Muscle of back (tissue), 11 donors: ENCODE measurements around the gene CYP4A22. TPM values are rescaled to one million over a fixed set of nuclear protein-coding genes. Genes with fewer than 3 reads are reported as not detected.
"Not testable (repeated sequence)": the region's sequence is repeated elsewhere in the genome, so short reads cannot be mapped to it uniquely, and the experiment has no call there.

Experiments used
- DNase-seq, 3 donors: peaks; one replicate each; pipeline versions ENCODE4 v3.0.0 to v3.0.0-alpha.2; 2013
- polyA plus RNA-seq, 10 donors: library from polyadenylated mRNA; unstranded; fragments of 120-200 nt; gene quantifications; one replicate each; pipeline ENCODE4 v1.2.1, GENCODE V29; 2013; ENCODE audit not compliant: insufficient read length in 10 of 10

CYP4A22 gene
- polyA plus RNA-seq, 10 donors, result 0.04 to 0.10 TPM; not detected in 8

DNA sequence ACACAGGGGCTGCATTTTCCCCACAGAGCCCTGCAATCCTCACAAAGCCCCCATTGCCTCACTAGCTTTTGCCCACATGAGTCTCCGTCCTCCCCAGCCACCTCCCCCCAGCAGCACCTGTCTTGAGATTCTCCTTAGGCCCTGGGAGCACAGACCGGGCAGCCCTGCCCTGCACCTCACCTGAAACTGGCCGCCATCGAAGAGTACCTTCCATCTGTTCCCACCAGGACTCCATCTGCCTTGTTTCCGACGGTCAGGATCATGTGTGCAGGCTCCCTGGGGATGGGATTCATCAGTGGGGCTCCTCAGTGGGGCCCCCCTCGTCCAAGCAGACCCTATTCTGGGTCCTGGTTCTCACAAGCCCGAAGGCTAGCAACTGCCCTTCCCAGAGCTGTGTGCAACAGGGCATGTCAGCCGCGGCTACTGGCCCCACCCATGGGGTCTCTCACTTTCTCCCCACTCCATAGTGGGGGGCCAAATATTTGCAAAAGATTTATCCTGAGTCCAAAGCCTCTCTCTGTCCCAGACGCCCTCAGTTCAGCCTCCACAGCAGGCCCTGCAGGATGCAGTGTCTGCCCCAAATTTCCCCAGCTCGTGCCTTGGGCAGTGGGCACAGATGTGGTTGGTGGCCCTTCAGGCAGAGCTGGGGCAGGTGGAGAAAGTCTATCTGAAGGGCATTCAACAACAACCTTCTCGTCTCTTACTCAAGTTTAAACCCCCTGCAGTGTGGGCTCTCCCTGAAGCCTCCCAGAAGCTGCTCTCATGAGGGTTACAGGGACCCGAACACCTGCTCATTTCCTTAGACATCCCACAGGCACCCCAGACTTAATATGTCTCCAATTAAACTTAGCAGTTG lies 47.8 kb downstream of the CYP4A22 start:
- no peak for DNase-seq

DNA sequence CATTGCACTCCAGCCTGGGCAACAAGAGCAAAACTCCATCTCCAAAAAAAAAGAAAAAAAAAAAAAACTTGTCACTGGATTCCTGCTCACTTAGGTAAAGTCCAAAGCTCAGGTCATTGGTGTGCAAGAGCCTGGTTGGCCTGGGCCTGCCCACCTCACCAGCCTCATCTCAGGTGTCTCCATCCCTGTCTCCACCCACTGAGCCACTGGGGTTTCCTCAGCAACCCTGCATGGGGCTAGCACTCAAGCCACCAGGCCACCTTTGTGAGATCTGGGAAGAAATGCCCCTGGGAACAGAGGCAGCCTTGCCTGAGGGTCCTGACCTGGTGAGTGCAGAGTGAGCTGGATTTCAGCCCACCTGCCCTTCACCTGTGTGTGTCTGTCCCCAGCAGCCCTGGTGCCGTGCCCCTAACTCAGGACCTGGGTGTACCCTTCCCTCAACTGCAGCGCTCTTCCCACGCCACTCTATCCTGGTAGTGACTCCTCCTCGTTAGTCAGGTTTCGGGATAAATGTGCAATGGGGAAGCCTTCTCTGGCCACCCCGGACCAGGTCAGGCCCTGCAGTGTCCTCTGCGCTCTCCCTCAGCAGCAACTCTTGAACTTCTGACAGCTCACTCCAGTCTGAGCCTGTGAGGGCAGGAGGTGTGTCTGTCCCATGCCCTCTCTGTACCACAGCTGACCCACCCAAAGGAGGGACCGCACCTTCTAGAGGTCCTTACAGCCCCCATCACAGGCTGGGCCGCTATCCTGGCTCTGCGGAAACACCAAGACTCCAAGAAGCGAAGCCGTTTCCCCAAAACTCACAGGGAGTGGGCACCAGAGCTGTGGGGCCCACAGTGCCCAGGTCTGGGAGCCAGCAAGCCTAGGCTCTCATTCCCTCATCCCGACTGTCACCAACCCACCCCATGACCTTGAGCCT lies 49.3 kb downstream of the CYP4A22 start:
- DNase-seq, result no peak

DNA sequence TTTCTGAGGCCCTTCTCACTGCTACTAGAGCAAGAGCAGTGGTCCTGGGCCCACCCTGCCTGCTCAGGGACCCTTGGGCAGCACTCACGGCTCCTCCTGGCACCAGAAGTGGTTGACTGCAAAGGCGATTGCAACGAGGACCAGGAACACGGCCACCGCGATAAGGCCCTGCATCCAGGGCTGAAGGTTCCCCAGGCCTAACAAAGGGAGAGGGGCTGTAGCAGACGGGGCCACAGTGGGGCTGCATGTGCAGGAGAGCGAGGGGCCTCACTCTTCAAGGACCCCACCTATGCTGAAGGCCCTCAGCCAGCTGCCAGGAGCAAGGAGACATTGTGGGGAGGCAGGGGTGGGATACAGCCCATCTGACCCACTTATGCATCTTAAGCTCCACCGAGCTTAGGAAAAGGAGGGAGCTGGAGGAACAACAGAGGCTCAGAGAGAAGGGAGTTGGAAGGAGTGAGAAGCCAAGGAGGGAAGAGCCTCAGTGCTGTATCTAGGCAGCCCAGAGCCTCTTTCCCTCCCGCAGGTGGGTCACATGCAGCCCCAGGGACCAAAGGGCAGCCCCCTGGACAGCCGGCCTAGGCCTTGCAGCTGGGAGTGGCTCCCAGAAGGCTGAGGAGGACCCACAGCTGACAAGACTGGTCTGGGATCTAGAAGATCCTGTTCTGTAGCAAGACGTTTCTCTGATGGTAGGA lies 50.1 kb downstream of the CYP4A22 start:
- DNase-seq, result no peak

DNA sequence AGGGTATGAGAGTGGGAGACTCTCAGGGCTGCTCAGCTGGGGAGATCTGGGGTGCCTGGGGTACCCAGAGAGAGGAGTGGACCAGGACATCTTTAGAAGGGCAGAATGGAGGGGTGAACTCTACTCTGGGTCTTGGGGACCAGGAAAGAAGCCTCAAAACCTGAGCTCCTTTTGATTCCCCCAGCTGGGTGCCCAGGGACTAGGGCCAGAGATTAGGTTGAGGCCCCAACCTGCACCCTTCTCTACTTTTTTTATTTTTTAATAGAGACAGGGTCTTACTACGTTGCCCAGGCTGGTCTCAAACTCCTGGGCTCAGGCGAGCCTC lies 50.6 kb downstream of the CYP4A22 start:
- no peak for DNase-seq

DNA sequence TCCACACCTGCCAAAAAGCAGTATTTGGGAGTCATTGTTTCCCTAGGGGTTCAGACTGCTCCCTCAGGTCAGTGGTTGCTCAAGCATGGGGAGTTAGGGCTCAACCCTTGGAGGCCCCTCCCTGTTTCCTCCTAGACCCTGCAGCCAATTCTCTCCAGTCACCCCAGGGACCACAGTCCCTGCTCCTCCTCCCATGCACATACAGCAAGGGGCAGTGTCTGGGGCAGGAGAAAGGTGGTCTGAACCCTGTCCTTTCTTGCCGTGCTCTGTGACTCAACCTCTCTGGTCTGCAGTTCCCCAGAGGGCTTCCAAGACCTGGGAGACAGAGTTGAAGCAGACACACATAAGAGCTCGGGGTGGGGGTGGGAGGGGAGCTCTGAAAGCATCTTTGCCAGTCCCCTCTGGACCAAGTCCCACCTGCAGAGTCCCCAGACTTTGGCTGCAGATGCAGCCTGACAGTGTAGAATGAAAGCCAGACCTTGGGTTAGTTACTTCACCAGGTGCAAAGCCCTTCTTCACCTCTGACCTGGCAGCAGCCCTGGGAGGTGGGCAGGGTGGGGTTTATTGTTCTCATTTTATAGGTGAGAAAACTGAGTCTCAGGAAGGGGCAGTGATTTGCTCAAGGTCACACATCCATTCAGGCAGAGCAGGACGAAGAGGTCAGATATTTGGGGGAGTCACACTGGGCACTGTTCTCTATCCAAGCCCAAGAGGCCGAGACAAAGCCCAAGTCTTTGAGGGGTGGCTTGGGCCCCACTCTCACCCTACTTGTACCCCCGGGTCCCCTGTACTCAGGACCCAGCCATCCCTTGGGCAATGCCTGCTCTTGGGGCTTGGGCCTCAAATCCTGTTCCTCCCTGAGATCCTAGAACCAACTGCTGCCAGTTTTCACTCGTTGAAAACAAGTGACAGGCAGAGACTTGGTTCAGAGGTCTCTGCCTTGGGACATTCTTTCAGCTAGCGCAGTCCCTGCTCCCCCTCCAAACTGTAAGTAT lies 51.8 kb downstream of the CYP4A22 start:
- DNase-seq, result no peak

DNA sequence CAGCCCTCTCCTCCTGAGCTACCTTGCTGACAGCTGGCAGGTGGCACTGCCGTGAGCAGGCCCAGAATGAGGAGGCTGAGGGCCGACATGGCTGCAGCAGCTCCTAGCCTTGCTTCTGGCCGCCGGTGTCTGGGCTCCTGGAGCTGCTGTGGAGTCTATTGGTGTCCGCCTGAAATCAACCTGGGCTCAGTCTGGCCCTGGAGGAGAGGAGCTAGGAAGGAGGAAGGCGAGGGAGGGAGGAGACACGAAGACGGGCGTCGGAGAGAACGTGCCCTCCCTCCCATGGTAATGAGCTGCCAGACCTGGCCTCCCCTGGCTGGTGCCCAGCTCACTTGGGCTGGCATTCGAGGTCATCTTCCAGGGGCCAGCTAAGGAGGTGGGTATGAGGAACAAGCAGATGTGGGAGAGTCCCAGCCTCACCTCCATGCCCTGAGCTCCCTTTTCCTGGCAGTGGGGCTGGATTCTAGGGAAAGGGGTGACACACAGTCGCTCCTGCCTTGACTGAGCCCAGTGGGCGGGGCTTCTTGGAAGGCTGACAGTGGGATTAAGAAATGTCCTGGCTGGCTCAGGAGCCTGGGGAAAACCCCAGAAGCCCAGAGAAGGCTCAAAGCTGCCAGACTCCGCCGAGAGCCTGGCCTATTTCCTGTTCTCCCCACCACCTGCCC lies 52.7 kb downstream of the CYP4A22 start, which contains the start of gene PDZK1IP1:
TSS of gene PDZK1IP1 (minus strand) at position 193 of the 665 bp plus-strand sequence. CDS start at position 89, 104 bp downstream.
- peak in 1 of 3 donors; percentile 43 for DNase-seq

DNA sequence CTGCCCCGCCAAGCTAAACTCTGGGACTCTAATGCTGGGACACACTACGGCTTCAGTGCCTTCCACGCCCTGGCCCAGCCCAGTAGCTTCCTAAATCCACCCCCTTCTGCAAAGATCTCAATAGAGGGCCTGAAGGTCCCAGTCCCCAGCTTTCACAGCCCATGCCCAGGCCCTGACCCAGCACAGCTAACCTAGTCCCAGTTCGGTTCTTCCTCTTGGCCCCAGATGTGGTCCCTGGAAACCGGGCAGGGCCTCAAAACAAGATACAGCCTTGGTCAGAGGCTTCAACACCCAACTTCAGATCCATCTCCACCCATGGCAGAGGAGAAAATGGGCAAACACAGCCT lies 53.2 kb downstream of the CYP4A22 start:
- DNase-seq, result no peak

DNA sequence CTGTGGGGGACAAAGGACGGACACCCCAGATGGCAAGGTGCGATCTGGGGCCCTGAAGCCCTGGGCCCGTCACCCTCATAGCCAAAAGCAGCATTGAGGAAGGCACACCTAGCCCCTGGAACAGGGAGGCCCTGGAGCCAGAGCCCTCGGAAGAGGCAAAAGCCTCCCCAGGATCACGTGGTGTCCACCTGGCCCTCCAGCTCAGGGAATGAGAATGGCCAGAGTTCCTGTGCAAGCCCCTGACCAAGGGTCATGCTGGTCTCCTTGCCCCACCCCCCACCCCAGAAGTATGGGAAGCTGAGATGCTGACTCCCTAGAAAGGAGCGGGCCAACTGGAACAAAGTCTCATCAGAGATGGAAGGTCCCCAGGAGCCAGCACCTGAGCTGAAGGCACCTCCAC lies 53.6 kb downstream of the CYP4A22 start:
- DNase-seq, result peak in 1 of 3 donors; percentile 1

DNA sequence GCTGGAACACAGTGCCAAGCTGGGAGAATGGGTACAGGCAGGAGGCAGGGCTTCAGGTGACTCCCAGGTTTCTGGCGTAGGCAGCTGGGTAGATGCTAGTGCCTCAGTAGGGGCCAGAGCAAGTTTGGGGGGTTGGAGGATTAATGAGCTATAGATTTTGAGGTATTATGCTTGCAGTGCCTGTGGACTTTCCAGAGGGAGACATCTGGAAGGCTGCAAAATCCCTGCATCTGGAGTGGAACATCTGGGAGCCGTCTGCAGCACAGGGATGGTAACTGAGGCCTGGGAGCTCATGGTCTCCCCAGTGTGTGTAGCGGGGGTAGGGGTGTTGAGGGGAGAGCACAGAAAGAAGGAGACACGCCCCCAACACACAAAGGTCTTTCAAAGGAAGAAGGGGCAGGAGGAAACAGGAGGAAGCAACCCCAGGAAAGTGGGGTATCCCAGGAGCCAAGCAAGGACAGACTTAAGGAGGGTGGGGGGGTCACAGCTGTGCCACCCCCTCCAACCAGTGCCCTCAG lies 54.8 kb downstream of the CYP4A22 start:
- DNase-seq, result peak in 1 of 3 donors; percentile 40

DNA sequence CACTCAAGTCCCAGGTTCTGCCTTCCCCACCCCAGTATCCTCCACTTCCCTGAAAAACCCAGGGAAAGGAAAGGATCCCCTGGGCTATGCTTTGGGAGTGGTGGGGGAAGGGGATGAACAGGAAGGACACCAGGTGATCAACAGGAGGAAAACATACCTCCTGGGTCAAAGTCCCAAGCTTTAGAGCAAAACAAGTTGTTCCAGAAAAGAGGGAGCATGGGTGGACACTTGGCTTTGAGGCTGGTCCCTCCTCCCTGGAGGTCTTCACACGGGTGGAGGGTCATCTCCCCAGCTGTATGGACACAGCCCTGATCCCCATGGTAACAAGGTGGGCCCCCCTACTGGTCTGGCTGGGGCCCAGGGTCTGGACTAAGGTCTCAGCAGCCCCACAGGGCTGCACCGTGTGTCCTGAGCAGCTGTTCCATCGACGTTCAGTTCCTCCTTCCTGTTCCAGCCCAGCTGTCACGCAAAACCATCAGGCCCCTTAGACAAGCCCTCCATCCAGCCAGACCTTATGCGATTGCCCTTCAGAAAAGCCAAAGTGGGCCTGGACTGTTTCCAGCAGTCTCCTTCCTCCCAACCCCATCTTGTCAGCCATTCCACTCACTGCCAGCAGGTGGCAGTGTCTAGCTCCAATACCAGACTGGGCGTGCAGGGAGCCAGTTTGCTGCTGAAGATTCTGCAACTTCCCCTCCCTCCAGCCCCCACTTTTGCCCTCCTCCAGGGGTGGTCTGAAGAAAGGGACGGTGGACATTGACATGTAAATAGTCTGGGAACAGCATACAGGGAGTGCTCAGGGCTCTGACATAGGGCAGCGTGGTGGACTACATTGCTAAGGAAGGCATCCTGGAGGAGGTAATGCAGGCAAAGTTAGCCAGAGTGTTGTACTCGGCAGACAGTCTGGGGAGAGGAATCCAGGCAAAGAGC lies 55.5 kb downstream of the CYP4A22 start:
- DNase-seq, result peak; percentile 68 to 90 (median 84)

DNA sequence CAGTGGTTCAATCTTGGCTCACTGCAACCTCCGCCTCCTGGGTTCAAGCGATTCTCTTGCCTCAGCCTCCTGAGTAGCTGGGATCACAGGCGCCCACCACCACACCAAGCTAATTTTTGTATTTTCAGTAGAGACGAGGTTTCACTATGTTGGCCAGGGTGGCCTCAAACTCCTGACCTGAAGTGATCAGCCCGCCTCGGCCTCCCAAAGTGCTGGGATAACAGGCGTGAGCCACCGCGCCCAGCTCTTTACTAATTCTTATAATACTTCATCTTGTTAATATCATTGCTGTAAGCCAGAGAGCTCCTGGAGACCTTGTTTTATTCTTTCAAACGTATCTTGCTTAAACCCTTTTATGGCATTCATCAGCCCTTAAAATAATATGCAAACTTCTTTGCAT lies 56.3 kb downstream of the CYP4A22 start:
- DNase-seq, result not testable (repeated sequence)

DNA sequence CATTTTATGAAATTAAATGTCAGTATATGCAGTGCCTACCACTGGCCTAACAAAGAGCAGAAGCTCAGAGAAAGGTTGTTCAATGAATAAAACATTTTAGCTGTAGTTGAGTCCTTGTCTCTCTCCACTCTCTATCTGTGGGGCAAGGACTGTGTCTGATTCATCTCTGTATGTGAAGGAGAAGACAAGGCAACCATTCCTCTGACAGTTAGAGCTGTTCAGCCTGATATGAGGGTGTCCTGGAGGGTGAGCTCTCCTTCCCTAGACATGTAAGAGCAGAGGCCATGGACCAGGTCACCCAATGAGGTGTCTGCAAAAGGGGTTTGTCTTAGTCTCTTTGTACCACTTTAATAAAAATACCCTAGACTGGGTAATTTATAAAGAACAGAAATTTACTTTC lies 57.1 kb downstream of the CYP4A22 start:
- no peak for DNase-seq

DNA sequence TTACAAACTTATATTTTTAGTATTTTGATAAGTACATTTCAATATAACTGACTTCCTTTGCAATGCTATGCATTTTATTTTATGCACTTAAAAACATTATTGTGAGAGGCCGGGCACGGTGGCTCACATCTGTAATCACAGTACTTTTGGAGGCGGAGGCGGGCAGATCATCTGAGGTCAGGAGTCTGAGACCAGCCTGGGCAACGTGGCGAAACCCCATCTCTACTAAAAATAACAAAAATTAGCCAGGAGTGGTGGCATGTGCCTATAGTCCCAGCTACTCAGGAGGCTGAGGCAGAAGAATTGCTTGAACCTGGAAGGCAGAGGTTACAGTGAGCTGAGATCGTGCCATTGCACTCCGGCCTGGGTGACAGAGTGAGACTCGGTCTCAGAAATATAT lies 58.7 kb downstream of the CYP4A22 start:
- not testable (repeated sequence) for DNase-seq

DNA sequence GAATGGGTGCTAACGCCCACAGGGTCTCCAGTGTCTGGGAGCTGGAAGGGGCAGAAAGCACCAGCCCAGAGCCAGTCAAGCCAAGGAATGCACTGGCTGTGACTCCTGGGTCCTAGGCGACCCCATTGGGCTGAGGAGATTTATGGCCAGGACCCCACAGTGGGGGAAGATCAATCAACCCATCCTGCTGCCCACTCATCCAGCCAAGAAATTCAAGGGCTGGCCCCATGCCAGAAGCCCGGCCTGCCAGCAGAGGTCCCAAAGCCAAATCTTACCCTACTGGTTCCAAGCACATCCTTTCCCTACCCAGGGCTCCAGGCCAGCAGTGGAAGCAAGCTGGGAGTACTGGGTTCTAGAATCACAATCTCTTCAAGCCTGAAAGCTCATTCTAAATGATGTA lies 59.4 kb downstream of the CYP4A22 start:
- no peak for DNase-seq

DNA sequence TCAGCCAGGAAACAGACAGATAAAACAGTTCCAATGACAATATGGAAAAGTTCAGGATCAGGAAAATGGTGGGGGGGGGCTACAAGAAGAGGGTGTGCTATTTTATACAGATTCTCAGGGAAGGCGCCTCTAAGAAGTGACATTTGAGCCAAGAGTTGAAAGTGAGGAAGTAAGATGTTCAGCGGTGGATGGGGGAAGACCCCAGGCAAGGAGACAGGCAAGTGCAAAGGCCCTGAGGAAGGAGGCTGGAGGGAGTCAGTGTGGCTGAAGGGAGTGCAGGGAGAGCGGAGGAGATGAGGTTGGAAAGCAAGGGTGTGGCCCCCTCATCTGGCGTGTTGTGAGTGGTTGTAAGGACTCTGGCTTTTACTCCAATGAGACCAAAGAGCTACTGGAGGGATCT lies 61.0 kb downstream of the CYP4A22 start:
- DNase-seq, result no peak
